K562 (cell line): Measurements from ENCODE around the gene HNRNPM. TPM values are rescaled to one million over a fixed set of nuclear protein-coding genes. Genes with fewer than 3 reads are reported as not detected.
A peak's percentile ranks its signal among the peaks of the same experiment; 100 is the strongest.

Experiments used
- BRD9 ChIP-seq: fragments of 450-650 bp; IDR thresholded peaks from 2 replicates; pipeline ENCODE4 v1.6.1; 2018; ENCODE audit warnings: low read depth; ENCODE audit not compliant: partially characterized antibody
- CHCHD3 ChIP-seq: fragments of 250-450 bp; sonication (Bioruptor Pico); IDR thresholded peaks from 2 replicates; pipeline ENCODE4 v2.1.2; 2022; ENCODE audit warnings: mild to moderate bottlenecking
- CREB1 ChIP-seq, 2 experiments: sonication (generic) in 1 of 2; formaldehyde crosslinking in 1 of 2; IDR thresholded peaks; 2 replicates each; pipeline versions ENCODE4 v1.6.1 to v1.8.0; 2012 to 2022; ENCODE audit warnings: inconsistent platforms in 1 of 2, mild to moderate bottlenecking in 1 of 2, missing genetic modification reagents in 1 of 2, moderate library complexity in 1 of 2
- FOS ChIP-seq: IDR thresholded peaks from 3 replicates; pipeline ENCODE4 v1.6.1; 2011; ENCODE audit not compliant: insufficient read length; ENCODE audit errors: extremely low read depth
- MEF2D ChIP-seq: conservative IDR thresholded peaks from 2 replicates; pipeline ENCODE4 v1.6.1; 2016; ENCODE audit warnings: low read depth, missing genetic modification characterization, missing compliant biosample characterization
- NR0B1 ChIP-seq: fragments of 450-650 bp; IDR thresholded peaks from one replicate; pipeline ENCODE4 v1.6.1; 2018; ENCODE audit warnings: mild to moderate bottlenecking, moderate library complexity; ENCODE audit not compliant: partially characterized antibody
- PHF8 ChIP-seq: fragments of 200-600 bp; sonication (generic); IDR thresholded peaks from 2 replicates; pipeline ENCODE4 v1.6.1; 2012; ENCODE audit warnings: mixed run types, mild to moderate bottlenecking, inconsistent platforms, low read length, moderate library complexity, borderline replicate concordance
- SMARCA5 ChIP-seq: fragments of 450-650 bp; IDR thresholded peaks from 2 replicates; pipeline ENCODE4 v1.6.1; 2016
- SPI1 ChIP-seq: IDR thresholded peaks from 2 replicates; pipeline ENCODE4 v1.6.1; 2011; ENCODE audit warnings: low read depth, low read length, control low read depth, borderline replicate concordance
- TBL1XR1 ChIP-seq, 2 experiments: IDR thresholded peaks; 2 replicates each; pipeline ENCODE4 v1.6.1; 2012; ENCODE audit warnings: improper control_type of control experiment in 2 of 2, low read length in 2 of 2, mild to moderate bottlenecking in 1 of 2
- TBP ChIP-seq: optimal IDR thresholded peaks from 2 replicates; pipeline ENCODE3; 2011; ENCODE audit warnings: low read depth, low read length, improper control_type of control experiment
- THRA ChIP-seq: fragments of 450-650 bp; IDR thresholded peaks from 2 replicates; pipeline ENCODE4 v1.6.1; 2017; ENCODE audit warnings: mild to moderate bottlenecking, moderate library complexity
- ZBTB43 ChIP-seq: sonication (generic); formaldehyde crosslinking; IDR thresholded peaks from 2 replicates; pipeline ENCODE4 v1.8.0; 2023; ENCODE audit warnings: mild to moderate bottlenecking, missing genetic modification reagents
- ZEB2 ChIP-seq: fragments of 450-650 bp; IDR thresholded peaks from 2 replicates; pipeline ENCODE4 v1.6.1; 2016
- ZNF778 ChIP-seq: fragments of 450-650 bp; formaldehyde crosslinking; IDR thresholded peaks from 2 replicates; pipeline ENCODE4 v1.4.0; 2020; ENCODE audit warnings: mild to moderate bottlenecking, moderate library complexity
- polyA plus RNA-seq, 8 experiments: library from polyadenylated mRNA; depleted of rRNA in 4 of 8; stranded (reverse) in 5 of 8; unstranded in 3 of 8; fragments of >200 nt; fragmentation: Nextera tagmentation in 2 of 8; fragmentation: Illumina TruSeq in 1 of 8; extraction: Ambion mirVana in 2 of 8; extraction: Trizol in 1 of 8; gene quantifications; 2 replicates each; pipeline versions ENCODE4 v1.2.1 to v1.2.3, GENCODE V29; 2011 to 2014; ENCODE audit warnings: inconsistent platforms in 1 of 8, missing spikeins in 1 of 8
- total RNA-seq, 7 experiments: library from RNA; depleted of rRNA in 6 of 7; stranded (reverse); fragments of >200 nt in 6 of 7; fragmentation: Illumina TruSeq in 2 of 7; extraction: Trizol in 2 of 7; gene quantifications; 2 replicates each; pipeline versions ENCODE4 v1.2.1 to v1.2.3, GENCODE V29; 2011 to 2021; ENCODE audit warnings: low replicate concordance in 1 of 7
- TF ChIP-seq, protein P1 (sequence below): fragments of 450-650 bp; formaldehyde crosslinking; IDR thresholded peaks from 2 replicates; pipeline ENCODE4 v1.4.0; 2020; ENCODE audit warnings: mild to moderate bottlenecking, mixed read lengths
- TF ChIP-seq, protein P2 (sequence below): fragments of 450-650 bp; IDR thresholded peaks from 2 replicates; pipeline ENCODE4 v1.7.0; 2016; ENCODE audit warnings: borderline replicate concordance
- TF ChIP-seq, protein P3 (sequence below): IDR thresholded peaks from 3 replicates; pipeline ENCODE4 v1.6.1; 2011; ENCODE audit warnings: borderline replicate concordance, mild to moderate bottlenecking, moderate library complexity; ENCODE audit not compliant: insufficient read length; ENCODE audit errors: extremely low read depth

The HNRNPM gene
- total and polyA plus RNA-seq, 9 of the 15 experiments (the other 6 are each of a cell fraction or from before 2014, with no cell fraction given), result 11.1 to 340 (median 195) TPM

DNA sequence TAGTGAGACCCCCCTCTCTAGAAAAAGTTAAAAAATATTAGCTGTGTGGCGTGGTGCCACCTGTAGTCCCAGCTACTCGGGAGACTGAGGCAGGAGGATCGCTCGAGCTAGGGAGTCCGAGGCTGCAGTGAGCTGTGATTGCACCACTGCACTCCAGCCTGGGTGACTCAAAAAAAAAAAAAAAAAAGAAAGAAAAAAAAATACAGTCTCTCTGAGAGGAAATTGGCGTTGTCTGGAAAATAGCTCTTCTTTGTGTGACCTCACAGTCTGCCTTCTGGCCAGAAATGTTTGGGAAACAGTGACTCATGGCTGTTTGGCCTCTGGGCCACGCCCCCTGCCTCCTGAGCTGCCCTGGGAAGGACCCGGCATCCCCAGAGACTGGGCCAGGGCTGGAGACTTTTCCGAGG lies 21.0 kb upstream of the HNRNPM start (continued):
- TF ChIP-seq, protein P1, sequence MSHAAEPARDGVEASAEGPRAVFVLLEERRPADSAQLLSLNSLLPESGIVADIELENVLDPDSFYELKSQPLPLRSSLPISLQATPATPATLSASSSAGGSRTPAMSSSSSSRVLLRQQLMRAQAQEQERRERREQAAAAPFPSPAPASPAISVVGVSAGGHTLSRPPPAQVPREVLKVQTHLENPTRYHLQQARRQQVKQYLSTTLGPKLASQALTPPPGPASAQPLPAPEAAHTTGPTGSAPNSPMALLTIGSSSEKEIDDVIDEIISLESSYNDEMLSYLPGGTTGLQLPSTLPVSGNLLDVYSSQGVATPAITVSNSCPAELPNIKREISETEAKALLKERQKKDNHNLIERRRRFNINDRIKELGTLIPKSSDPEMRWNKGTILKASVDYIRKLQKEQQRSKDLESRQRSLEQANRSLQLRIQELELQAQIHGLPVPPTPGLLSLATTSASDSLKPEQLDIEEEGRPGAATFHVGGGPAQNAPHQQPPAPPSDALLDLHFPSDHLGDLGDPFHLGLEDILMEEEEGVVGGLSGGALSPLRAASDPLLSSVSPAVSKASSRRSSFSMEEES (CRISPR knock-in tag), result no peak
- TF ChIP-seq, protein P2, sequence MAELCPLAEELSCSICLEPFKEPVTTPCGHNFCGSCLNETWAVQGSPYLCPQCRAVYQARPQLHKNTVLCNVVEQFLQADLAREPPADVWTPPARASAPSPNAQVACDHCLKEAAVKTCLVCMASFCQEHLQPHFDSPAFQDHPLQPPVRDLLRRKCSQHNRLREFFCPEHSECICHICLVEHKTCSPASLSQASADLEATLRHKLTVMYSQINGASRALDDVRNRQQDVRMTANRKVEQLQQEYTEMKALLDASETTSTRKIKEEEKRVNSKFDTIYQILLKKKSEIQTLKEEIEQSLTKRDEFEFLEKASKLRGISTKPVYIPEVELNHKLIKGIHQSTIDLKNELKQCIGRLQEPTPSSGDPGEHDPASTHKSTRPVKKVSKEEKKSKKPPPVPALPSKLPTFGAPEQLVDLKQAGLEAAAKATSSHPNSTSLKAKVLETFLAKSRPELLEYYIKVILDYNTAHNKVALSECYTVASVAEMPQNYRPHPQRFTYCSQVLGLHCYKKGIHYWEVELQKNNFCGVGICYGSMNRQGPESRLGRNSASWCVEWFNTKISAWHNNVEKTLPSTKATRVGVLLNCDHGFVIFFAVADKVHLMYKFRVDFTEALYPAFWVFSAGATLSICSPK, result no peak
- no peak for TF ChIP-seq CHCHD3 (CRISPR knock-in tag)
- TF ChIP-seq NR0B1, result no peak
- no peak for TF ChIP-seq PHF8
- TF ChIP-seq TBL1XR1 (IDR thresholded peaks at IDR 0.05; ENCODE audit: low read length in 2 of 2), result 0 out of 4 replicates have a peak, but pooled peaks of 1 of the 2 experiments have one; percentile 36
- TF ChIP-seq ZBTB43 (CRISPR knock-in tag), result no peak
- TF ChIP-seq THRA, result no peak
- no peak for TF ChIP-seq ZNF778
- peak; percentile 51 for TF ChIP-seq CREB1 (IDR thresholded peaks at IDR 0.05)
- peak; percentile 59 for TF ChIP-seq CREB1 (CRISPR knock-in tag; IDR thresholded peaks at IDR 0.05)
- TF ChIP-seq SPI1, result no peak
- TF ChIP-seq ZEB2, result no peak
- TF ChIP-seq BRD9, result peak; percentile 43
- TF ChIP-seq MEF2D (tag), result no peak
- TF ChIP-seq, protein P3, sequence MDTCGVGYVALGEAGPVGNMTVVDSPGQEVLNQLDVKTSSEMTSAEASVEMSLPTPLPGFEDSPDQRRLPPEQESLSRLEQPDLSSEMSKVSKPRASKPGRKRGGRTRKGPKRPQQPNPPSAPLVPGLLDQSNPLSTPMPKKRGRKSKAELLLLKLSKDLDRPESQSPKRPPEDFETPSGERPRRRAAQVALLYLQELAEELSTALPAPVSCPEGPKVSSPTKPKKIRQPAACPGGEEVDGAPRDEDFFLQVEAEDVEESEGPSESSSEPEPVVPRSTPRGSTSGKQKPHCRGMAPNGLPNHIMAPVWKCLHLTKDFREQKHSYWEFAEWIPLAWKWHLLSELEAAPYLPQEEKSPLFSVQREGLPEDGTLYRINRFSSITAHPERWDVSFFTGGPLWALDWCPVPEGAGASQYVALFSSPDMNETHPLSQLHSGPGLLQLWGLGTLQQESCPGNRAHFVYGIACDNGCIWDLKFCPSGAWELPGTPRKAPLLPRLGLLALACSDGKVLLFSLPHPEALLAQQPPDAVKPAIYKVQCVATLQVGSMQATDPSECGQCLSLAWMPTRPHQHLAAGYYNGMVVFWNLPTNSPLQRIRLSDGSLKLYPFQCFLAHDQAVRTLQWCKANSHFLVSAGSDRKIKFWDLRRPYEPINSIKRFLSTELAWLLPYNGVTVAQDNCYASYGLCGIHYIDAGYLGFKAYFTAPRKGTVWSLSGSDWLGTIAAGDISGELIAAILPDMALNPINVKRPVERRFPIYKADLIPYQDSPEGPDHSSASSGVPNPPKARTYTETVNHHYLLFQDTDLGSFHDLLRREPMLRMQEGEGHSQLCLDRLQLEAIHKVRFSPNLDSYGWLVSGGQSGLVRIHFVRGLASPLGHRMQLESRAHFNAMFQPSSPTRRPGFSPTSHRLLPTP, result no peak
- peak; percentile 54 for TF ChIP-seq FOS
- TF ChIP-seq SMARCA5, result peak; percentile 44; the same call in 1 of the 2 replicates
- no peak for TF ChIP-seq TBP
